GM21717 (cell line): ENCODE data around the gene ASPDH.
A peak's percentile ranks its signal among the peaks of the same experiment; 100 is the strongest.

Source experiments
- ATAC-seq: cut with Tn5 transposase; IDR thresholded peaks from one replicate; pipeline ENCODE4 v1.9.1; 2021; ENCODE audit warnings: mild to moderate bottlenecking, moderate library complexity; ENCODE audit not compliant: unreplicated experiment

ASPDH gene

DNA sequence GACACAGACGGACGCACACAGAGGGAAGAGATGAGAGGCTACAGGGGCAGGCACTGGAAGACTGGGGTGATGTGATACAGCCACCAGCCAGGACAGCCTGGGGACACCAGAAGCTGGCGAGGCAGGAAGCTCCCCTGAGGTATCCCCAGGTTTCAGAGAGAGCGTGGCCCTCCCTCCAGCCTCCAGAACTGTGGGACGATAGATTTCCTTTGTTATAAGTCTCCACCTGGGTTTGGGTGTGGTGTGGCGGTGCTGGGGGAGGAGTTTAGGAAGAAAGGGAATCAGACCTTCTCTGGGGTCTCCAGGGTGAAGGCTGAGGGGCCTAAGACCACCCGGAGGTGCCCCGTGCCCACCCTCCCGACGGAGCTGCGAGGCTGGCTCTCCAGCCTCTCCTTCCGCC is 2.7 kb upstream of the ASPDH start:
- no peak for ATAC-seq

GRCh38 chr19:50515168-50515561 is 1.5 kb upstream of the ASPDH start:
- no peak for ATAC-seq

DNA sequence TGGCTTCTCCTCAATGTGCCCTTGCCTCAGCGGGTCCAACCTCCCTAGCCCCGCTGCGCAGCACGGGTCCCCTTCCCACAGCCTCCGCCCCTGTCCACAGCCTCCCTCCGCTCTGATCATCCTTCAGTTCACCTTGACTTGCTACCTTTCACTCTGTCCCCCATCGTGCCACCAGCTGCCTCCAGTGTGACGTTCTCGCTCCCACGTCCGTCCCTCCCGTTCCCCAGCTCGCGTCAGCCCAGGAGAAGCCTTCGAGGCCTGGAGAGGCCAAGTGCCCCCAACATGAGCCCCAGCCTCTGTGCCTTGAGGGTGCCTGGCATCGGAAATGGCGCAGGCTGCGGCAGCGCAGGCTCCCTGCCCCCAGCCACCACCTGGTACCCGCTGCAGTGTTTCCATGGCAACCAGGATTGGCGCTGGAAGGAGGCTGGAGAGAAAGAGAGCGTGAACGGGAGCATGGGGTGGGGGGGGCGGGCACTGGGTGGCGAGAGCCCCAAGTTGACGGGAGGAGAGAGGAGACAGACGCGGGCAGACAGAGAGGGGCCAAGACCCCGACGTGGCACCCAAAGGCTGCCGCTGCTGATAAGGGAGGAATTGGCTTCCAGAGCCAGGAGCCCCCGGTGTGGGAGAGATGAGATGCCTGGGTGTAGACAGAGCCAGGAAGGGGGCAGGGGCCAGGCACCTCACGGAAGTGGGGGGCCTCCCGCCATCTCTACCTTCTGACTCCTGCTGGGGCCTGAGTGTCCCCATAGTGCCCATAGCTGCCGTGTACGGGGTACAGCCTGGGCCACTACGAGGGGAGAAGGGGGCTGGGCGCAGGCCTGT is 844 bp upstream of the ASPDH start:
- ATAC-seq: no peak

GRCh38 chr19:50512999-50513745 is 541 bp downstream of the ASPDH start:
- ATAC-seq: no peak

DNA sequence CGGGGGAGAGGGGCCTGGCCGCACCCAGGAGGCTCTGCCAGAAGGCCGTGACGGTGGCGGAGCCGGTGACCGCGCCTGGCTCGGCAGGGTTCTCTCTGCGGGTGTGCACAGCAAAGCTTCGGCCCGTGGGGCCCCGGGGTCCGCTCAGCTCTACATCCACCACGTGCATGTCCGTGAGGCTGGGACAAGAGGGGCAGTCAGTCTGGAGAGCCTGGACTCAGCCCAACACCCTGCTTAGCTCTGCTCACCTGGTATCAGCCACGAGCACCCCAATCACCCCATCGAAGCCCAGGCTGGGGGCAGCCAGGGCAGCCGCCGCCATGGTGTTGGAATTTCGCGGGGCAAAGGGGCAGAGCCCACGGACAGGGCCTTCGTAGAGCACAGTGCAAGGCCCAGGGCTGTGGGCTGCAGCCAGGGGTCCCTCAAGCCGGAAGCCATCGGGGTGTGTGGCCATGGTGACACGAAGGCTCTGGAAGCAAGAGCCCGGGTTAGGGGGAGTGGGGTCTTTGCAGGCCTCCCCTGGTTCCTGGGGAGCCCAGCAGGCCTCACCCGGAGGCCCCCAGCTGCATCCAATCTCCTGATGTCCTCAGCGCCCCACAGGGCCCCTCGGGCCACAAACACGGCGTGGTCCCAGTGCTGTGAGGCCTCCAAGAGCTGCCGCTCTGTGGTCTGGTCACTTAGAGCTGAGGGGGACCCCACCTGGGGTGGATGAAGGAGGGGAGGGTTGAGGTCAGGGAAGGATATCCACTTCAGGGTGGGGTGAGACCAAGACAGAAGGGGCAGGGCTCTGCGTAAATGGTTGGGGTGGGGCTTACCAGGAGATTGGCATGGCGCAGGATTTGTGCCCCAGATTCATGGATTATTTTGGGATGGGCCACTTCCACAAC is 1.4 kb downstream of the ASPDH start:
- no peak for ATAC-seq

- ATAC-seq: peak; percentile 72
Measured at GRCh38 chr19:50511069-50511822, 2.5 kb downstream of the ASPDH start, which contains the start of gene JOSD2. JOSD2 (minus strand) TSS chr19:50511191; CDS start chr19:50510431, 760 bp downstream.

- no peak for ATAC-seq
Measured at GRCh38 chr19:50510700-50511068, 3.0 kb downstream of the ASPDH start.

DNA sequence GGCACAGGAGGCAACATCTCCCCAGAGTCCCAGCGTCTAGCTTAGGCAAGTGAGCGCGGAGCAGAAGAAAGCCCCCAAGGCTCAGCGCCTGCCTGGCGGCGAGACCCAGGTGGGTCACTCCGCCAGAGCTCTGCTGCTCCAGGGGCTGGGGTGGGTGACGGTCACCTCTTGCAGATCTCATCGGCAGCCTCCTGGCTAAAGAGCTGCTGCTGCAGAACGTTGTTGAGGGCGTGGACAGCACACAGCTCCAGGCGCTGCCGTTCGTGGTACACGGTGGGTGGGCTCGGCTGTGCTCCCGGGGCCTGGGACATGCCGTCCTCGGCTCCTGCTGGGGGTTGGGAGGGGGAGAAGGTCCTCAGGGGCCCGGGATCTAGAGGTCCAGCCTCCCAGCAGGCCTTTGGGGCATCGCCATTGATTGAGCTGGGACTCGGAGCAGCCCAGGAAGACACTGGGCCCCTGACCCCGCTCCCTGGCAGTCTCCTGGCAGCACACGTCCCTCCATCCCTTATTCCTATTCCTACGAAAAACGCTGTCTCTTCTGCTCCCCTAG is 3.5 kb downstream of the ASPDH start:
- no peak for ATAC-seq

GRCh38 chr19:50509366-50509765 is 4.3 kb downstream of the ASPDH start:
- ATAC-seq: no peak

GRCh38 chr19:50508843-50509190 is 4.9 kb downstream of the ASPDH start:
- no peak for ATAC-seq

- no peak for ATAC-seq
Measured at GRCh38 chr19:50507376-50507775, 6.3 kb downstream of the ASPDH start.

DNA sequence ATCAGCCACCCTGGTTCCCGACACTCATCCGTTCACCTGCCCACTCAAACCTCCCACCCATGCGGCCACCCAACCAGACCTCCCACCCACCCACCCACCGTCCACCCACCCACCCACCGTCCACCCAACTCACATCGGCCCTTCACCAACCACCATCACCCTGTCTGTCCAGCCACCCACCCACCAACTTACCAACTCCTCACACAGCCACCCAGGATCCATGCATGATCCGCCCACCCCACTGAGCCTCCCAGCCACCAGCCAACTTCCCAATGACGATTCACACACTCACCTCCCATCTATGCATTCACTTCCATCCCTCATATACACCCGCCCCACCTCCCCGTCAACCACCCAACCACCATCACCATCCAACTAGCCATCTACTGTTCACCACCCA is 7.0 kb downstream of the ASPDH start:
- no peak for ATAC-seq

DNA sequence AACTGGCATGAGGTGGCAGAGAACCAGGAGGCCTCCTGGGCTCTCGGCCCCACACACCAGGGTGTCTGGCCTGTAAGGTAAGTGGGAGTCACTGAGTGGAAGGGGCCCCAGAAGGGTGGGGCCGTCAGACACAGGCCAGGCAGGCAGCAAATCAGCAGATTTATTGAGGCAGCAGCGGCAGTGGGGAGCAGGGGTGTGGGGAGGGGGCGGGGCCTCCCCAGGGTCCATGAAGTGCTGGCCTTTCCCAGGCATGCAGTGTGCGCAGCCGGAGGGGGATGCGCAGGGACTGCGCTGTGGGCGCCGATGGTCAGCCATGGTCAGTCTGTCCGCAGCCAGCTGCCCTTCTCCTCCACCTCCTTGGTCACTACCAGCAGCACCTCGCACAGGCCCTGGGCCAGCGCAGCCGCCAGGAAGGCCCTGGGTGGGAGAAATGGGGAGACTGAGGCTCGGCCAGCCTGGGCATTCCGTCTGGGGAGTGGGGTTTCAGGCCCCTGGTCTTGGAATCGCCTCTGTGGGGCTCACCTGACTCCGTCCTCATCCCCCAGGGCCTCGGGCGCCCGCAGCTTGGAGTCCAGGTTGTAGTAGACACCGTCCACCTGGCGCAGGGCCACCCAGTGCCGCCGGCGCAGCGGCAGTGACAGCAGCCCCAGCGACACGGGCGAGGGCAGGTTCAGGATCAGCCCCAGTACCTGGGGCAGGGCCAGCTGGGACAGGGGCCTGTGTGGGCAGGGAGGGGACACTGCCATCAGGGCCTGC is 7.7 kb downstream of the ASPDH start:
- no peak for ATAC-seq

GRCh38 chr19:50501568-50502475 is 11.9 kb downstream of the ASPDH start:
- ATAC-seq: no peak

DNA sequence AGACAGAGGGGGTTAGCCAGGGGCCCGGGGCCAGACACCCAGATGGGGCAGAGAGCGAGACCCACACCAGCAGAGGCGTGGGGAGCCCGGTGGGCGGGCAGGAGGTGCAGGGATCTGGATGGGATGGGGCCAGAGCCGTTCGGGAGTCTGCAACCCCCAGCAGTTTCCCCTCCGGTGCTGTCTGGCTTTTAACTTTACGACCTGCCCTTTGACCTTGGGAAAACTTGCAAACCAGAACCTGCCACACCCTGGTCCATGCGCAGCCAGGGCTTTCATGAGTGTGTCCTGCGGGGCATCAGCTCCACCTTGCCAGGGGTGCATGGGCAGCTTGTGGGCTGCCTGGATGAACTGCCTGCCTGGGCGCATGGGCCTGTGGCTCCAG is 12.5 kb downstream of the ASPDH start:
- ATAC-seq: no peak

GRCh38 chr19:50500753-50501151 is 13.0 kb downstream of the ASPDH start:
- no peak for ATAC-seq

GRCh38 chr19:50500060-50500752 is 13.5 kb downstream of the ASPDH start:
- no peak for ATAC-seq
